H1 (cell line): Measurements from ENCODE around the gene ATP6V0A1. TPM values are rescaled to one million over a fixed set of nuclear protein-coding genes. Genes with fewer than 3 reads are reported as not detected.

ENCODE experiments used
- CTCF ChIA-PET: fragments of 300-600 bp; sonication (Branson Sonifier 250); formaldehyde crosslinking; loops from one replicate; lab custom pipeline; 2021; ENCODE audit not compliant: partially characterized antibody; lab: Charles Lee
- POLR2A ChIA-PET: fragments of 300-600 bp; sonication (Branson Sonifier 250); formaldehyde crosslinking; loops from one replicate; lab custom pipeline; 2021; ENCODE audit warnings: inconsistent platforms; ENCODE audit not compliant: partially characterized antibody; lab: Charles Lee
- DNase-seq, 2 experiments: peaks; one replicate each; pipeline versions ENCODE4 v3.0.0 to v3.0.0-alpha.2; 2010 to 2022; ENCODE audit warnings: low spot score in 2 of 2, low read depth in 1 of 2, mixed read lengths in 1 of 2
- FAIRE-seq: peaks from 2 replicates; lab custom pipeline; 2011; peaks lifted over from hg19 to GRCh38; lab: Jason Lieb, UNC
- H2AFZ ChIP-seq: 2 replicates; pipeline ENCODE4 v1.8.1; 2012; ENCODE audit warnings: low read length, inconsistent platforms
- H2AK5ac ChIP-seq: 2 replicates; pipeline ENCODE4 v1.6.1; 2013; ENCODE audit warnings: low read depth, low read length
- H2BK120ac ChIP-seq: replicated peaks from 2 replicates; pipeline ENCODE3; 2013; ENCODE audit warnings: low read depth, low read length, inconsistent platforms
- H2BK12ac ChIP-seq: 2 replicates; pipeline ENCODE4 v1.6.1; 2013; ENCODE audit warnings: low read depth, low read length
- H2BK15ac ChIP-seq: 2 replicates; pipeline ENCODE4 v1.6.1; 2013; ENCODE audit warnings: low read length
- H2BK20ac ChIP-seq: 2 replicates; pipeline ENCODE4 v1.6.1; 2013; ENCODE audit warnings: low read length
- H2BK5ac ChIP-seq: 2 replicates; pipeline ENCODE4 v1.6.1; 2013; ENCODE audit warnings: low read depth, low read length
- H3K14ac ChIP-seq: 2 replicates; pipeline ENCODE4 v1.6.1; 2013; ENCODE audit warnings: inconsistent platforms; ENCODE audit not compliant: insufficient read length
- H3K18ac ChIP-seq: 2 replicates; pipeline ENCODE4 v1.6.1; 2013; ENCODE audit warnings: low read length; ENCODE audit errors: extremely low read depth
- H3K23ac ChIP-seq: 2 replicates; pipeline ENCODE4 v1.6.1; 2013; ENCODE audit warnings: inconsistent platforms; ENCODE audit not compliant: insufficient read length
- H3K23me2 ChIP-seq: 2 replicates; pipeline ENCODE4 v1.6.1; 2013; ENCODE audit warnings: low read depth, low read length
- H3K27ac ChIP-seq: 2 replicates; pipeline ENCODE4 v1.6.1; 2011; ENCODE audit warnings: low read depth, low read length, inconsistent platforms
- H3K27me3 ChIP-seq, 4 experiments: replicated peaks in 1 of 4; 1 replicate in 1 of 4; 2 replicates in 3 of 4; pipeline versions ENCODE4 v1.6.1 to v1.8.1; 2011 to 2013; ENCODE audit warnings: low read length in 3 of 4, mild to moderate bottlenecking in 3 of 4, inconsistent platforms in 2 of 4, mixed read lengths in 2 of 4, moderate library complexity in 1 of 4; ENCODE audit not compliant: control insufficient read depth in 3 of 4, insufficient read depth in 3 of 4; ENCODE audit errors: extremely low read depth in 1 of 4
- H3K36me3 ChIP-seq, 4 experiments: 2 replicates each; pipeline versions ENCODE4 v1.6.1 to v1.8.1; 2011 to 2013; ENCODE audit warnings: mild to moderate bottlenecking in 4 of 4, low read length in 3 of 4, moderate library complexity in 2 of 4, control low read depth in 1 of 4, inconsistent platforms in 1 of 4; ENCODE audit not compliant: insufficient read depth in 4 of 4, control insufficient read depth in 2 of 4
- H3K4ac ChIP-seq: replicated peaks from 2 replicates; pipeline ENCODE3; 2013; ENCODE audit warnings: low read length, low read depth, mixed read lengths, inconsistent platforms; ENCODE audit not compliant: insufficient read length
- H3K4me1 ChIP-seq, 4 experiments: replicated peaks in 1 of 4; 1 replicate in 1 of 4; 2 replicates in 3 of 4; pipeline versions ENCODE4 v1.6.1 to v1.8.1; 2011 to 2013; ENCODE audit warnings: low read length in 3 of 4, inconsistent platforms in 2 of 4, mixed read lengths in 1 of 4; ENCODE audit not compliant: insufficient read depth in 4 of 4, control insufficient read depth in 3 of 4
- H3K4me2 ChIP-seq, 2 experiments: 2 replicates each; pipeline versions ENCODE4 v1.6.1 to v1.8.1; 2011 to 2013; ENCODE audit warnings: low read depth in 2 of 2, low read length in 2 of 2, control low read depth in 1 of 2, inconsistent platforms in 1 of 2, mild to moderate bottlenecking in 1 of 2; ENCODE audit not compliant: insufficient read depth in 1 of 2
- H3K4me3 ChIP-seq, 4 experiments: fragments of 200-600, 300-600 bp in 1 of 4; sonication (generic), shearing (Covaris generic), sonication (Bioruptor Twin) in 1 of 4; 2 replicates each; pipeline versions ENCODE4 v1.5.1 to v1.8.1; 2011 to 2016; ENCODE audit warnings: low read length in 4 of 4, low read depth in 3 of 4, control low read depth in 2 of 4, inconsistent platforms in 2 of 4, mild to moderate bottlenecking in 2 of 4, mixed read lengths in 1 of 4, moderate library complexity in 1 of 4; ENCODE audit not compliant: insufficient read depth in 2 of 4; ENCODE audit errors: extremely low read depth in 1 of 4
- H3K56ac ChIP-seq: replicated peaks from 2 replicates; pipeline ENCODE3; 2013; ENCODE audit warnings: low read depth, mild to moderate bottlenecking, mixed read lengths, low read length, inconsistent platforms; ENCODE audit not compliant: insufficient read length
- H3K79me1 ChIP-seq: 2 replicates; pipeline ENCODE4 v1.6.1; 2013; ENCODE audit warnings: low read depth, low read length, control low read depth
- H3K79me2 ChIP-seq, 2 experiments: 2 replicates each; pipeline versions ENCODE4 v1.6.1 to v1.8.1; 2012 to 2013; ENCODE audit warnings: low read length in 2 of 2, mild to moderate bottlenecking in 2 of 2, inconsistent platforms in 1 of 2; ENCODE audit not compliant: insufficient read depth in 2 of 2, control insufficient read depth in 1 of 2
- H3K9ac ChIP-seq, 4 experiments: replicated peaks in 1 of 4; 1 replicate in 1 of 4; 2 replicates in 3 of 4; pipeline versions ENCODE4 v1.6.1 to v1.8.1; 2011 to 2013; ENCODE audit warnings: low read depth in 3 of 4, low read length in 3 of 4, control low read depth in 2 of 4, mild to moderate bottlenecking in 2 of 4, moderate library complexity in 2 of 4, inconsistent platforms in 1 of 4; ENCODE audit errors: extremely low read depth in 1 of 4
- H3K9me3 ChIP-seq, 2 experiments: 2 replicates each; pipeline versions ENCODE4 v1.6.1 to v1.8.1; 2012 to 2013; ENCODE audit warnings: mild to moderate bottlenecking in 2 of 2, moderate library complexity in 2 of 2, control low read depth in 1 of 2, inconsistent platforms in 1 of 2, low read depth in 1 of 2, low read length in 1 of 2, mixed read lengths in 1 of 2; ENCODE audit not compliant: insufficient read depth in 2 of 2
- H4K20me1 ChIP-seq, 2 experiments: replicated peaks in 1 of 2; 2 replicates each; pipeline versions ENCODE3 to v1.8.1; 2011 to 2013; ENCODE audit warnings: inconsistent platforms in 2 of 2, low read length in 2 of 2, mild to moderate bottlenecking in 1 of 2; ENCODE audit not compliant: insufficient read depth in 2 of 2, control insufficient read depth in 1 of 2
- H4K5ac ChIP-seq: 2 replicates; pipeline ENCODE4 v1.6.1; 2013; ENCODE audit warnings: low read length, low read depth, mixed read lengths, inconsistent platforms; ENCODE audit not compliant: insufficient read length
- H4K8ac ChIP-seq: 2 replicates; pipeline ENCODE4 v1.8.0; 2013; ENCODE audit warnings: mild to moderate bottlenecking, moderate library complexity, low read length, inconsistent platforms; ENCODE audit not compliant: insufficient read depth; ENCODE audit errors: extremely low read depth
- H4K91ac ChIP-seq: replicated peaks from 2 replicates; pipeline ENCODE3; 2013; ENCODE audit warnings: low read length, mixed read lengths, inconsistent platforms; ENCODE audit not compliant: insufficient read length
- SP2 ChIP-seq: IDR thresholded peaks from 2 replicates; pipeline ENCODE4 v1.6.1; 2012; ENCODE audit warnings: mild to moderate bottlenecking, low read length, inconsistent platforms
- WGBS, 2 experiments: shearing (Covaris generic) in 1 of 2; methylation state at CpG; one replicate each; pipeline versions ENCODE4 v1.1.6 to v1.1.7; 2013 to 2015; ENCODE audit warnings: low lambda C conversion rate in 2 of 2, mixed read lengths in 2 of 2, inconsistent platforms in 1 of 2, low coverage in 1 of 2, missing lambda C conversion rate in 1 of 2; ENCODE audit not compliant: insufficient replicate concordance in 2 of 2, insufficient coverage in 1 of 2, insufficient read length in 1 of 2; ENCODE audit errors: extremely low coverage in 1 of 2, missing lambda C conversion rate in 1 of 2; 5-methylcytosine and 5-hydroxymethylcytosine counted together
- polyA plus RNA-seq, 7 experiments: library from polyadenylated mRNA; depleted of rRNA in 3 of 7; stranded (reverse) in 5 of 7; unstranded in 2 of 7; fragments of >200 nt in 5 of 7; fragments of 200-250 nt in 2 of 7; gene quantifications; 1 replicate in 5 of 7; 2 replicates in 1 of 7; 4 replicates in 1 of 7; pipeline versions ENCODE4 v1.2.1 to v1.2.3, GENCODE V29; 2011 to 2013; ENCODE audit warnings: missing spikeins in 2 of 7, mixed read lengths in 2 of 7
- total RNA-seq: library from RNA; stranded (reverse); fragmentation: NEBNext Ultra II Directional; extraction: Animal tissue kit (Norgen Biotek cat#: 25700); gene quantifications from 2 replicates; pipeline ENCODE4 v1.2.1, GENCODE V29; 2021

ATP6V0A1 gene
- total and polyA plus RNA-seq, 2 of the 8 experiments (the other 6 are each of a cell fraction or from before 2014, with no cell fraction given), result 55.3 to 63.4 TPM

DNA sequence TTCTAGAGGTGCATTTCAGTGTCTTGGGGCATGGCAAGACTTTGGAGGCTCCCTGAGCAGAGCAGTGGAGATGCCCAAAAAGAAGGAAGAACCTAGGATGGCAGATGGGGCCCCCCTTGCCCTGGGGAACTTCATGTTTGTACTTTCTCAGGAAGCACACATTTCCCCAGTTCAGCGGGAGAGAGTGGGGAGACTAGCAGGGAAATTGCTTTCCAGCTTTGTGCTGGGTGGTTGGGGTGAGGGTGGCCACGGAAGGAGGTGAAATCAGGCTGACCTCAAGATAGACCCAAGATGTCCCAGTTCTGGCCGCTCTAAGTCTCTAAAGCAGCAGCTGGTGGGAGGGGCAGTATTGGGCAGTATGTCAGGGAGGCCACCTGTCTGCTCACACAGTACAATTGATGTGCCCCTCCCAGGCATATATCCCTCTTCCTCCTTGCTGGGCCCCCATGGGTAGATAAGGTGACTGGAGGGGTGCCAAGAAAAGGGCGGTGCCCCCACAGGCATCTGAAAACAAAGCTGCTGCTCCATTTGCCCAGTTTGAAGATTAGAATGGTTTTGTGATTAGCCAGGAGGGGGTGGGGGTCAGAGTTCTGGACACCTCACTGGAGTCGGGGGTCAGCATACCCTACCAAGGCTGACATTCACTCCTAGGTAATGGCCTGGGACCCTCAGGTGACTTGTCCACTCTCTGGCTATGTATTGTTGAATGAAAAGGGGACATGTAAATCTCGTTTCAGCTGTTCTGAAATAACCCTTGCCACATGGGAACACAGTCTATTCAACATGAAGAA is 60.3 kb downstream of the ATP6V0A1 start:
- peak overlapping the region in 1 of 4 experiments; percentile 26; a peak in 1 of 8 replicates for H3K4me3 ChIP-seq
- no peak overlapping the region for H3K56ac ChIP-seq
- H3K4me1 ChIP-seq, result peaks cover 6 to 18% (median 15%) of the 10 kb centered on the region in 4 experiments
- POLR2A ChIA-PET, result interaction anchor here (0.6 to 2.2 kb wide), 5 partner anchors 9 to 501 kb away, joined by 4 to 14 read pairs (median 5); partner anchors contain the start of genes DNAJC7 and NAGLU
- H4K8ac ChIP-seq, result no peak overlapping the region; the same call in 1 of the 2 replicates
- H2BK15ac ChIP-seq, result no peak overlapping the region
- no peak overlapping the region for H3K23ac ChIP-seq
- H3K23me2 ChIP-seq, result no peaks in the 10 kb centered on the region
- no peak overlapping the region for H4K91ac ChIP-seq
- H4K5ac ChIP-seq, result no peak overlapping the region
- H3K4me2 ChIP-seq, result peak overlapping the region; percentile 44 to 45; a peak in 3 of 4 replicates
- H3K18ac ChIP-seq, result no peak overlapping the region
- no peak overlapping the region for H2BK20ac ChIP-seq
- no peak overlapping the region for H2BK120ac ChIP-seq
- FAIRE-seq (no peak), DNase-seq (no peak)
- CTCF ChIA-PET, result interaction anchor here (0.9 to 5.8 kb wide), 18 partner anchors 11 to 297 kb away, joined by 3 to 69 read pairs (median 4); no protein-coding TSS in a partner anchor
- H2BK12ac ChIP-seq, result no peak overlapping the region
- peaks cover 2 to 7% of the 10 kb centered on the region in 2 experiments for H4K20me1 ChIP-seq
- WGBS, 2 experiments, result 90% methylated on average over 6 of the region's 6 CpGs; no CpG with 5 or more reads in 1 of the 2 experiments
- no peaks in the 10 kb centered on the region for H3K79me1 ChIP-seq
- no peaks in the 10 kb centered on the region for H3K9me3 ChIP-seq
- H3K4ac ChIP-seq, result no peak overlapping the region
- H2AK5ac ChIP-seq, result no peak overlapping the region
- H2BK5ac ChIP-seq, result no peak overlapping the region
- no peaks in the 10 kb centered on the region for H3K79me2 ChIP-seq
- H3K14ac ChIP-seq, result no peak overlapping the region
- H3K9ac ChIP-seq, result no peak overlapping the region
- H2AFZ ChIP-seq, result no peak overlapping the region
- no peaks in the 10 kb centered on the region; a peak in 4 of 7 replicates for H3K27me3 ChIP-seq
- H3K36me3 ChIP-seq, result peaks cover 4 to 12% (median 6%) of the 10 kb centered on the region in 4 experiments; a peak in 5 of 8 replicates
- no peak overlapping the region for H3K27ac ChIP-seq
- no peak for TF ChIP-seq SP2
